NCI-H446 (cell line): ENCODE measurements around the gene DNAJB2.
A peak's percentile ranks its signal among the peaks of the same experiment; 100 is the strongest.

Experiments used
- DNase-seq, 2 experiments: peaks; one replicate each; lab custom pipeline; 2025; lab: John Stamatoyannopoulos, UW

The DNAJB2 gene

DNA sequence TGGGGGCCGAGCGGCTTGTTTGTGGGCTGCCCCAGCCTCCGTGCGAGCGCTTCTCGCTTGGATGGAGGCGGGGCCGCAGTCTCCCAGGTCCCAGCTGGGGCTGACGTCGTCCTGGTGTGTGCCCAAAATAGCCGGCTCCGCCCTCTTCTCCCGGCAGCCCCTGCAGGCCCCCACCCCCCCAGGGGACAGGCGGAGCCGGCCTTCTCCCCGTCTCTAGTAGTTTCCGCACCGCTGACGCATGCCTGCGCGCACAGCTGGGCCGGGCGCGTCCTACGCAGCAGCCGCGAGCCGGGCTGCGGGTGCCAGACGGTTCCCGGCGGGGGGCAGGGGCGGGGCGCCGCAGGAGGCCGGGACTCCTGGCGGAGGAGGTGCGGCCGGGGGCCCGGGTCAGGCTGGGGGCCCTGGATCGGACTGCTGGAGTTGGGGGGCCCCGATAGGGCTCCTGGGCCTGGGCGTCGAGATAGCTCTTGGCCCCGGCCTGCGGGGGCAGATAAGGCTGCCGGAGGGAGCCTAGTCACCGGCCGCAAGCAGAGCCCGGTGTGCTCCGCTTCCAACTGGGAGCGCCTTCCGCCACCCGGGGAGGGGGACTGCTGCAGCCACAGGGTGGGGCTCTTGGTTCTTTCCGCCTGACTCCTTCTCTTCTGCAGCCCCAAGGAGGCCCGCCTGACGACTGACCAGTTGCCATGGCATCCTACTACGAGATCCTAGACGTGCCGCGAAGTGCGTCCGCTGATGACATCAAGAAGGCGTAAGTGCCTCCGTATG lies at the start of gene DNAJB2:
TSS of gene DNAJB2 (plus strand) at position 216 of the 765 bp plus-strand sequence. CDS start at position 684, 468 bp downstream.
- peak; percentile 92 to 98 for DNase-seq

GRCh38 chr2:219230059-219230540 lies 49.1 kb upstream of the DNAJB2 start:
- DNase-seq, result no peak

- DNase-seq, result no peak
These were observed 44.8 kb upstream of the DNAJB2 start for GRCh38 chr2:219234331-219234730.

DNA sequence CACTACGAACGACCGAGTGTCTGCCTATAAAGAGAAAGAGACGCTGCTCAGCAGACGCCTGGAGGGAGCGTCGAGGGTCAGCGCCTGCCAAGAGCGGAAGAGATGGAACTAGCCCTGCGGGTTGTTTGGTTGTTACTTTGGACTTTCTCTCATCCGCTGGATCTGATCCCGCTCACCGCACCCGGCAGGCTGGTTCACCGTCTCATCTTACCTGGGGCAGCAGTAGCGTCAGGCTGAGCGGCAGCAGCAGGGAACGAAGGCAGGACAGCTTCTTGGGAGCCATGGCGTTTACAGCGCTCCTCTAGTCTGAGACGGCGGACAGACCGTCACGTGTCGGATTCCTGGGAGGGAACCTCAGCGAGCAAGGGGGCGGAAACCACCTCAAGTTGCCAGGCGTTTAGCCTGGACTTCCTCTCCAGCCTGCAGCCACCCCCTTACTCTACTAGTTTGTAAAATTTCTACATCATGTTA lies 35.8 kb upstream of the DNAJB2 start:
- no peak for DNase-seq

DNA sequence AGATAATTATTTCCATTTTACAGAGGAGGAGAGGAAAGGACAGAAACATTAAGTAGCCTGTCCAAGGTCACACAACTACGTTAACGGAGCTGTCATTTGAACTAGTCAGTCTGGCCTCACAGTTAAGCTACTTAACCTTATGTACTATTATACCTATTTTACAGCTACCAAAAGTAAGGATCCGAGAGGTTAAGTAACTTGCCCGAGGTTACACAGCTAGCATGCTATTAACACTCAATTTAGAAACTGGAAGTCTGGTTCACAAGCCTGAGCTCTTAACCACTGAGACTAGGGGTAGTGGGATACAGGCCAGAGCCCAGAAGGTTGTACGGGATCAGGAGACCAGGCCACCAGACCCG lies 34.4 kb upstream of the DNAJB2 start:
- no peak for DNase-seq

- peak; percentile 60 to 91 for DNase-seq
These were observed 33.8 kb upstream of the DNAJB2 start, which contains the start of the genes GLB1L and STK16 for GRCh38 chr2:219245148-219245898. Gene GLB1L, minus strand, starts transcription at chr2:219245444. Its CDS starts 1,871 bp downstream, at chr2:219243573. Gene STK16, plus strand, starts transcription at chr2:219245479. Its CDS starts 521 bp downstream, at chr2:219246000.

DNA sequence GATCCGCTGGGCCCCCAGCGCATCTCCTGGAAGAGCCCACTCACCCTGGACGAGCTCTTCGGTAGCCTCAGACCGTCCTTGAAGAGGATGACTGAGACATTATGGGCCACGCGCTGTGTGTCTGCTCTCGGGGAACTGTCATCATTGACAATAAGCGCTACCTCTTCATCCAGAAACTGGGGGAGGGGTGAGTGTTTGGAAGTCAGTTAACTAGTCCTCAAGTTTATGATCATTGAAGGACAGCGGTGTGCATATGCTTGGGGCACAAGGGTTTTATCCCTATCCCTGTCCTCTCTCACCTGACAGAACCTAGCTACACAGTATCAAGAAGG lies 33.3 kb upstream of the DNAJB2 start:
- DNase-seq, result no peak

- no peak for DNase-seq
These were observed 32.6 kb upstream of the DNAJB2 start for GRCh38 chr2:219246559-219246958.

DNA sequence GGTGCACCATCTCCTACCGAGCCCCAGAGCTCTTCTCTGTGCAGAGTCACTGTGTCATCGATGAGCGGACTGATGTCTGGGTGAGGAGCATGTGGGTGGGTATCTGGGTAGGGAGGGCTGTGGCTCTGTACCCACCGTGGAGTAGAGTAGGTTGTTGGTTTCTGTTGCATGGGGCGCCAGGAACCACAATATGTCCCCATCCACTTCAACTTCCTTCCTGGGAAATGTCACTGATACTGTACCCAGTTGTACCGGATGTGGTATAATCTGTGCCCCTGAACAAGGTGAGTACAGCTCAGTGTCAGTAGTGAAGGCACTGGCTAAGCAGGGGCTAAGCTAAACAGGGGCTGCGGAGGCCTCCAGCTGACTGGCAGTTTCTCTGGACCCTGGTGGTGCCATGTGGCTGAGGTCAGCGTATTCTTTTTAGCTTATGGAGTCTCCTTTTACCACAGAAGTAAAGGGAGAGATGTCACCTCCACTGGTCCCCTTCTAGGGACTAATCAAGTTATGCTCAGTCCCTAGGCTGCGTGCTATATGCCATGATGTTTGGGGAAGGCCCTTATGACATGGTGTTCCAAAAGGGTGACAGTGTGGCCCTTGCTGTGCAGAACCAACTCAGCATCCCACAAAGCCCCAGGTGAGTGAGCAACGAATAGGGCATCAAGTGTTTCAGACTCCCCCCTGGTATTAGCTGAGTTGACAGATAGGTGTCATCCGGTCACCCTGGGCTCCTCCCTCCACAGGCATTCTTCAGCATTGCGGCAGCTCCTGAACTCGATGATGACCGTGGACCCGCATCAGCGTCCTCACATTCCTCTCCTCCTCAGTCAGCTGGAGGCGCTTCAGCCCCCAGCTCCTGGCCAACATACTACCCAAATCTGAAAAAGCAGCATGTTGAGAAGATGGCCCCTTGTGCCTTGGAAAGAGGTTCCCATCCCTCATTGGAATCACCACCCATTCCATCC lies 31.2 kb upstream of the DNAJB2 start:
- no peak for DNase-seq

- DNase-seq, result no peak
These were observed 30.3 kb upstream of the DNAJB2 start for GRCh38 chr2:219248845-219249202.

GRCh38 chr2:219249203-219249980 lies 29.8 kb upstream of the DNAJB2 start:
- DNase-seq, result peak; percentile 29 to 78

DNA sequence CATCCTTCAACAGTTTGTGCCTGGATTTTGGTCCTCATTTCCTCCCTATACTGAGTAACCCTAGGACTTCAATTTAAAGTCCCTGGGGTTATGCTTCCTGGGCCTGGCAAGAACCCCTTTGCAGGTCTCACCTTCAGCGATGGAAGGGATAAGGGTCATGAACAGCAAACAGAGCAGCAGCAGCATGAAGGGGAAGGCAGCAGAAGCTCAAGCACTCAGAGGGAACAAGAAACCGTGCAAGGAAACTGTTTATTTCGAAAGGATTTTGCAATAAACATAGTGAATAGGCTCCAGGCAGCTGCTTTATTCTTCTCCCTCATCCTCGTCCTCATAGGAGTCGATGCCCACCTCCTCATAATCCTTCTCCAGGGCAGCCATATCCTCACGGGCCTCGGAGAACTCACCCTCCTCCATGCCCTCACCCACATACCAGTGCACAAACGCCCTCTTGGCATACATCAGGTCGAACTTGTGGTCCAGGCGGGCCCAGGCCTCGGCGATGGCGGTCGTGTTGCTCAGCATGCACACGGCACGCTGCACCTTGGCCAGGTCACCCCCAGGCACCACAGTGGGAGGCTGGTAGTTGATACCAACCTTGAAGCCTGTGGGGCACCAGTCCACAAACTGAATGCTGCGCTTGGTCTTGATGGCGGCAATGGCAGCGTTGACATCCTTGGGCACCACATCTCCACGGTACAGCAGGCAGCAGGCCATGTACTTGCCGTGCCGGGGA lies 29.0 kb upstream of the DNAJB2 start:
- DNase-seq, result no peak

DNA sequence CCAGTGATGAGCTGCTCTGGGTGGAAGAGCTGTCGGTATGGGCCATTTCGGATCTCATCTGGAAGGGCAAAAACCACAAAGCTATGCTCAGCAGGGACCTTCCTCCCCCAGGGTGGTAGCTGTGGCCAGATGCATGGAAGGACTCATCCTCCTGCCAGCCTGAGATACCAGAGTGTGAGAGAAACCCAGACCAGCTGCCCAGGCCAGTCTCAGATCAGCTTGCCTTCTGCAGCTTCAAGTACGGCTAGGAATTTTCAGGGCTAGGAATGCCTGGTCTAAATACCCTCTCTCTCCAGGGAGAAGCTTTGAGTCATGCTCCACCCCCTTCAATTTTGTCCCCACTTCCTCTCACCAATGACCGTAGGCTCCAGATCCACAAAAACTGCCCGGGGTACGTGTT lies 27.5 kb upstream of the DNAJB2 start:
- DNase-seq, result no peak

- DNase-seq, result no peak
These were observed 27.1 kb upstream of the DNAJB2 start for GRCh38 chr2:219252084-219252483.

- DNase-seq, result no peak
These were observed 26.6 kb upstream of the DNAJB2 start for GRCh38 chr2:219252570-219252899.

DNA sequence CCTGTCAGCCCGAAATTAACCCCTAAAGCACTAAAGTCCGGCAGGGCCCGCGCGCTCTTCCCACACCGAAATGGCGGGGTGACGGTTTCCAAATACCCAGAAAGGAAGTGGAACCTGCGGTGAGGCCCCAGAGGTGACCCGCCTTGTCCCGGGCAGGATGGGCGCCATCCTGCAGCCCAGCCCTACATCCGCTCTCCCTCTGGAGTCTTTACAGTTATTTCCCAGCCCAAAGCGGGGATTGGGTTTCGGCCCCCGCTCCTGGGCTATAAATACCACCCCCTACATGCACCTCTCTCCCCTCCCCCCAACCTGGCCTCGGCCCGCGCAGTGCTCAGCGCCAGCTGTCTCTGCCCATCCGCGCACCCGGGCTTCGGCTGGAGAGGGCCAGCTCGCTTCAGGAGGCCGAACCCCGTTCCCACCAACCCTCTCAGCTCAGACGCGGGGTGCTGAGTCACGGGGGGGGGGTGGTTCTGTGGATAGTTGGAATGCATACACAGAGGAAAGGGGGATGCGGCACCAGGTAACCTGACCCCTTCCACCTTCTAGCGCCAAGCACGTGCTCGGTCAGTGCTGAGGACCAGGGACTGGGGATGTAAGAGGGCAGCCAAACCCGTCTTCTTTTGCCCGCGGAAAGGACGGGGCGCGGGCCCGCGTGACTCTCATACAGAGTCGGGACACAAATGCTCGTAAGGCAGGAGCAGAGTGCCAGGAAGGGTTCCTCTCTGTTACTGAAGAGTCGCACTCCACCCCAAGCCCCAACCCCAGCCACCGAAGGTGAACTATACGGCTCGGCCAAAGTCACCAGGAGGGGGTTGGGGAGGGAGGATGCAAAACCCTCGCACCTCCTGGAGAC lies 26.0 kb upstream of the DNAJB2 start, which contains the start of gene TUBA4B:
TSS of gene TUBA4B (plus strand) at position 344 of the 853 bp plus-strand sequence. CDS start at position 509, 165 bp downstream.
- peak in 1 of 2 experiments; percentile 19 for DNase-seq

DNA sequence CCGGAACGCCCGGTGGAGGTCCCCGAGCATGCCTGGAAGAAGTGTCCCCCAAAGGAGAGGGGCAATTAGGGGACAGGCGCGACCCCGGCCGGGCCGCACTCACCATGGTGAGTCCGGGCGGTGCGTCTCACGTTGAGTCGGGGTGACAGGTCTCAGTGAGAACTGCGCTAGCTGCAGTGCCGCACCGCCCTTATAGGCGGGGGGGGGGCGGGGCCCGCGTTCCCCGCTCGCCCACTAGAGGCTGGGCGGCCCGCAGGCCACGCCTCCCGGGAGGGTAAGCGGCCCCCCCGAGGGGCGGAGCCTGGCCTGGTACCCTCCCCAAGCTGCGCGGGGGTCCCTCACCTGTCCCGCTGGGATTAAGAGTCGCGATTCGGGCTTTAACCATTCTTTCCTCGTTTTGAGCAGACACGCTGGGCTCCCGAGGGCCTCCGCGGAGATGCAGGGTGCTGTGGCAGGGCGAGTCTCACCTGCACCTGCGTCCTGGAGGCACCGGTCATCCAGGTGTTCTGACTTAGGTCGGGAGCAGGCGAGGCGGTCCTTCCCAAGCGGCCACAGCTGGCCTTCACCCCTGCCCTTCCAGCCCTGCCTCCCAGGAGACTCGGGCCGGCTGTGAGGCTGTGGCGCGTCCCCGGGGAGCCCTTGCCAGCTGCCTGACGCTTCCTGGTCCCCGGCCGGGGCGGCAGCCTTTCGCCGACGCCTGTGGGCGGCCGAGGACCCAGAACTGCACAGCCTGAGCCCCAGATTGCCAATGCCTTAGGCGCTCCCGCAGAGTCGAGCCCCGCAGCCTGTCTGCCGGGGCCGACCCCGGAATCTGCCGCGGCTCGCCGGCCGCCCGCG lies 25.2 kb upstream of the DNAJB2 start, which contains the start of gene TUBA4A:
TSS of gene TUBA4A (minus strand) at position 166 of the 837 bp plus-strand sequence. CDS start at position 106, 60 bp downstream.
- peak; percentile 27 to 91 for DNase-seq

GRCh38 chr2:219254590-219255201 lies 24.5 kb upstream of the DNAJB2 start:
- no peak for DNase-seq
